Upper lobe of left lung (tissue), 4 donors: ENCODE measurements around the gene KIF26B.

Experiments used
- EP300 ChIP-seq, 4 donors: sonication (generic); formaldehyde crosslinking; IDR thresholded peaks; one replicate each; pipeline ENCODE4 v1.5.1; 2017; ENCODE audit warnings: antibody characterized with exemption in 4 of 4, control low read depth in 2 of 4
- TF ChIP-seq, protein P1 (sequence below), 6 experiments: fragments of 450-650 bp in 4 of 6; fragments of 200-600 bp in 2 of 6; sonication (generic) in 2 of 6; IDR thresholded peaks; one replicate each; pipeline ENCODE4 v1.5.1; 2016 to 2019; ENCODE audit warnings: antibody characterized with exemption in 6 of 6

- TF ChIP-seq EP300 (IDR thresholded peaks at IDR 0.05) = no peak
- TF ChIP-seq, protein P1, sequence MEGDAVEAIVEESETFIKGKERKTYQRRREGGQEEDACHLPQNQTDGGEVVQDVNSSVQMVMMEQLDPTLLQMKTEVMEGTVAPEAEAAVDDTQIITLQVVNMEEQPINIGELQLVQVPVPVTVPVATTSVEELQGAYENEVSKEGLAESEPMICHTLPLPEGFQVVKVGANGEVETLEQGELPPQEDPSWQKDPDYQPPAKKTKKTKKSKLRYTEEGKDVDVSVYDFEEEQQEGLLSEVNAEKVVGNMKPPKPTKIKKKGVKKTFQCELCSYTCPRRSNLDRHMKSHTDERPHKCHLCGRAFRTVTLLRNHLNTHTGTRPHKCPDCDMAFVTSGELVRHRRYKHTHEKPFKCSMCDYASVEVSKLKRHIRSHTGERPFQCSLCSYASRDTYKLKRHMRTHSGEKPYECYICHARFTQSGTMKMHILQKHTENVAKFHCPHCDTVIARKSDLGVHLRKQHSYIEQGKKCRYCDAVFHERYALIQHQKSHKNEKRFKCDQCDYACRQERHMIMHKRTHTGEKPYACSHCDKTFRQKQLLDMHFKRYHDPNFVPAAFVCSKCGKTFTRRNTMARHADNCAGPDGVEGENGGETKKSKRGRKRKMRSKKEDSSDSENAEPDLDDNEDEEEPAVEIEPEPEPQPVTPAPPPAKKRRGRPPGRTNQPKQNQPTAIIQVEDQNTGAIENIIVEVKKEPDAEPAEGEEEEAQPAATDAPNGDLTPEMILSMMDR (IDR thresholded peaks at IDR 0.05) = no peak
Measured at GRCh38 chr1:245294020-245294419, 139.2 kb downstream of the KIF26B start.
